ENCODE results near the gene ZNF33A.

ZNF33A gene

GRCh38 chr10:37975401-37975991 lies 35.0 kb upstream of the ZNF33A start:
- Histone ChIP-seq H3K4me2 (ENCODE audit: low read depth, low read length, poor library complexity, severe bottlenecking) (peak overlapping the region; percentile 77), H3K9me3 (ENCODE audit: insufficient read depth, low read depth, low read length) (no peaks in the 10 kb centered on the region), H3K36me3 (ENCODE audit: insufficient read depth, low read length) (no peaks in the 10 kb centered on the region), H3K79me2 (ENCODE audit: insufficient read depth, low read length) (peaks cover 4% of the 10 kb centered on the region; the same call in 1 of the 2 replicates), H3K4me3 (ENCODE audit: low read length, poor library complexity, severe bottlenecking) (peak overlapping the region; percentile 78), H3F3A (ENCODE audit: low read depth) (no peaks in the 10 kb centered on the region), H4K20me1 (ENCODE audit: insufficient read depth, low read length, poor library complexity, severe bottlenecking) (no peaks in the 10 kb centered on the region), H2AFZ (ENCODE audit: low read length) (peak overlapping the region; percentile 83), H3K4me1 (ENCODE audit: insufficient read depth, low read length, poor library complexity, severe bottlenecking) (peaks cover 21% of the 10 kb centered on the region), H3K9ac (ENCODE audit: low read depth, low read length, poor library complexity, severe bottlenecking) (peak overlapping the region; percentile 80), H3K9me2 (replicated peaks; ENCODE audit: low read depth, low read length) (no peaks in the 10 kb centered on the region), H3K27me3 (ENCODE audit: insufficient read depth, low read length, poor library complexity, severe bottlenecking) (no peaks in the 10 kb centered on the region)
- TF ChIP-seq EZH2phosphoT487 (IDR thresholded peaks at IDR 0.05; ENCODE audit: borderline replicate concordance) = no peak
- TF ChIP-seq CTCF (conservative IDR thresholded peaks at IDR 0.05; ENCODE audit: low read length) = no peak

GRCh38 chr10:37976091-37976879 lies 34.2 kb upstream of the ZNF33A start, which contains the start of gene ZNF25:
ZNF25 (minus strand) TSS chr10:37976647; CDS start chr10:37971722, 4,925 bp downstream.
- Histone ChIP-seq H3K4me1 (ENCODE audit: insufficient read depth, low read length, poor library complexity, severe bottlenecking) (peaks cover 21% of the 10 kb centered on the region), H3K4me3 (ENCODE audit: low read length, poor library complexity, severe bottlenecking) (peak within 1 kb of the TSS; percentile 78), H3K4me2 (ENCODE audit: low read depth, low read length, poor library complexity, severe bottlenecking) (peak within 1 kb of the TSS; percentile 77), H2AFZ (ENCODE audit: low read length) (peak within 1 kb of the TSS; percentile 91), H3K79me2 (ENCODE audit: insufficient read depth, low read length) (peaks cover 4% of the 10 kb centered on the region; the same call in 1 of the 2 replicates), H3K9me2 (replicated peaks; ENCODE audit: low read depth, low read length) (no peaks in the 10 kb centered on the region), H3K36me3 (ENCODE audit: insufficient read depth, low read length) (no peaks in the 10 kb centered on the region), H3K27me3 (ENCODE audit: insufficient read depth, low read length, poor library complexity, severe bottlenecking) (no peaks in the 10 kb centered on the region), H3K9ac (ENCODE audit: low read depth, low read length, poor library complexity, severe bottlenecking) (peak within 1 kb of the TSS; percentile 80), H3K9me3 (ENCODE audit: insufficient read depth, low read depth, low read length) (no peaks in the 10 kb centered on the region), H3F3A (ENCODE audit: low read depth) (no peaks in the 10 kb centered on the region), H4K20me1 (ENCODE audit: insufficient read depth, low read length, poor library complexity, severe bottlenecking) (no peaks in the 10 kb centered on the region)
- peak; percentile 84 for TF ChIP-seq CTCF (conservative IDR thresholded peaks at IDR 0.05; ENCODE audit: low read length)
- no peak for TF ChIP-seq EZH2phosphoT487 (IDR thresholded peaks at IDR 0.05; ENCODE audit: borderline replicate concordance)

- Histone ChIP-seq H3K4me3 (ENCODE audit: low read length, poor library complexity, severe bottlenecking) (peak overlapping the region; percentile 48), H3K4me2 (ENCODE audit: low read depth, low read length, poor library complexity, severe bottlenecking) (peak overlapping the region; percentile 60), H3K27me3 (ENCODE audit: insufficient read depth, low read length, poor library complexity, severe bottlenecking) (no peaks in the 10 kb centered on the region), H4K20me1 (ENCODE audit: insufficient read depth, low read length, poor library complexity, severe bottlenecking) (no peaks in the 10 kb centered on the region), H3K79me2 (ENCODE audit: insufficient read depth, low read length) (peaks cover 4% of the 10 kb centered on the region; the same call in 1 of the 2 replicates), H3K9ac (ENCODE audit: low read depth, low read length, poor library complexity, severe bottlenecking) (peak overlapping the region; percentile 54), H3K9me2 (replicated peaks; ENCODE audit: low read depth, low read length) (no peaks in the 10 kb centered on the region), H3K9me3 (ENCODE audit: insufficient read depth, low read depth, low read length) (no peaks in the 10 kb centered on the region), H3K36me3 (ENCODE audit: insufficient read depth, low read length) (no peaks in the 10 kb centered on the region), H3K4me1 (ENCODE audit: insufficient read depth, low read length, poor library complexity, severe bottlenecking) (peaks cover 21% of the 10 kb centered on the region), H2AFZ (ENCODE audit: low read length) (peak overlapping the region; percentile 91), H3F3A (ENCODE audit: low read depth) (no peaks in the 10 kb centered on the region)
- no peak for TF ChIP-seq CTCF (conservative IDR thresholded peaks at IDR 0.05; ENCODE audit: low read length)
- TF ChIP-seq EZH2phosphoT487 (IDR thresholded peaks at IDR 0.05; ENCODE audit: borderline replicate concordance) = no peak
Measured at GRCh38 chr10:37976880-37977203, 33.6 kb upstream of the ZNF33A start.

Data from Loucy (cell line).